H54 (cell line): ENCODE measurements around the gene SCN5A.
A peak's percentile ranks its signal among the peaks of the same experiment; 100 is the strongest.

Experiments
- DNase-seq: peaks from one replicate; pipeline ENCODE4 v3.0.0; 2011; ENCODE audit warnings: low spot score, mixed read lengths; ENCODE audit not compliant: insufficient read length
- FAIRE-seq: peaks from 3 replicates; lab custom pipeline; 2011; peaks lifted over from hg19 to GRCh38; lab: Jason Lieb, UNC
- POLR2A ChIP-seq: IDR thresholded peaks from 2 replicates; pipeline ENCODE4 v1.6.1; 2011; ENCODE audit warnings: low read depth, mild to moderate bottlenecking, low read length

Gene SCN5A

DNA sequence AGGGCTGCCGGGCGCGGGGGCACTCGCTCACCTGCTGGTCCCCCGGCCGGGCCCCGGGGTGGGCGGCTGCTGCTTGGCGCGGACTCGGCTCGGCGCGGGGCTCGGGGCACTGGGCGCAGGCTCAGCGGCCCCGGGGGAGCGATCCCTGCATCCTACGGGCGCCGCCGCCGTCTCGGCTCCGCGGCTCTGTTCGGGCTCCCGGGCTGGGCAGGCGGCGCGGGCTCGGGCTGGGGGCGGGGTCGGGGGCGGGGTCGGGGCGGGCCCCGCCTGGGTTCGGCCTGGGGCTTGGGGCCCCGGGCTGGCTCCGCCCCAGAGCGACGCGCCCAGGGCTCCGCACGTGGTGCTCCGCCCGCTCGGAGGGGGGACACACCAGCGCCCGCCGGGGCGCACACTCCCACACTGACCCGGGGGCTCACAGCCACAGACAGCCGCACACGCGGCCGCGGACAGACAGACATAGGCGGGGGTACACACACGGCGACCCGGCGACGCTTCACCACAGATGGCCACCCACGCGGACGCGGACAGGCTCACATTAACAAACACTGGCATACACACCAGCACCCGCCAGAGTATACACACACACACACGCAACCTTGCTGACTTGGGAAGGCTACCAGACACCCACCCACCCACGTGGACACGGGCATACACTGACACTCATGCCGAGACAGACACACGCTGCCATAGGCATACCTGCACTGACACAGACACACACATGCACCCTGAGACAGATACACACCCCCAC is at the start of gene SCN5A:
SCN5A (minus strand) TSS at position 188 of the 748 bp plus-strand sequence. CDS start 16,380 bp downstream, outside the sequence.
- no peak for FAIRE-seq
- no peak for DNase-seq
- no peak for TF ChIP-seq POLR2A

- DNase-seq, result no peak
- no peak for TF ChIP-seq POLR2A
- no peak for FAIRE-seq
Measured at GRCh38 chr3:38698760-38699159, 49.3 kb upstream of the SCN5A start.

- DNase-seq (no peak), FAIRE-seq (no peak)
- no peak for TF ChIP-seq POLR2A
Measured at GRCh38 chr3:38698061-38698460, 48.6 kb upstream of the SCN5A start.

DNA sequence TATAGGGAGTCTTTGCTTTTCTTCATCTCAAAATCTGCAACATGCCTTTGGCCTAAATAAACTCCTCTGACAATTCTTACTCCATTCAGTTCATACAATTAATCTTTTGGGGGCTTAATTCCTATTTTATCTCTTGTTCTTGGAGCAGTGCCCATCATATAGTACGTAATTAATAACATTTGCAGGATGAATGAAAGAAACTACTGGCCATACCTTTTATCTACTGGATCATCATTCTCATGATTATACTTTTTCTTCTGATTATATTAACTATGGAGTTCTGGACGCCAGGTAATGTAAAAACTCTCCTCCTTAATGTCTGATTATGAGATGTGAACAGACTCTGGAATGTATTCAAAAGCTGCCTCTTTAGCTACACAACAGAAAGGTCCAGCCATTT is 46.5 kb upstream of the SCN5A start:
- FAIRE-seq, result no peak
- DNase-seq, result no peak

DNA sequence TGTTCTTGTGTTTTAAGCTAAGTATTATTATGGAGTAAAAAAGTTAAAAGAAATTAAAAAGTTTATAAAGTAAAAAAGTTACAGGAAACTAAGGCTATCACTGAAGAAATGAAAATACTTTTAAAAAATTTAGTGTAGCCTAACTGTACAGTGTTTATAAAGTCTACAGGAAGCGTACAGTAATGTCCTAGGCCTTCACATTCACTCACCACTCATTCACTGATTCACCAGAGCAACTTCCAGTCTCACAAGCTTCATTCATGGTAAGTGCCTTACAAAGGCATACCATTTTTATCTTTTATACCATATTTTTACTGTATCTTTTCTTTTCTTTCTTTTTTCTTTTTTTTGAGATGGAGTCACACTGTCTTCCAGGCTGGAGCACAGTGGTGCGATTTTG is 40.7 kb upstream of the SCN5A start:
- FAIRE-seq, result no peak
- no peak for TF ChIP-seq POLR2A
- no peak for DNase-seq

More for the DNA sequence above, 46.5 kb upstream of the SCN5A start:
- no peak for TF ChIP-seq POLR2A

DNA sequence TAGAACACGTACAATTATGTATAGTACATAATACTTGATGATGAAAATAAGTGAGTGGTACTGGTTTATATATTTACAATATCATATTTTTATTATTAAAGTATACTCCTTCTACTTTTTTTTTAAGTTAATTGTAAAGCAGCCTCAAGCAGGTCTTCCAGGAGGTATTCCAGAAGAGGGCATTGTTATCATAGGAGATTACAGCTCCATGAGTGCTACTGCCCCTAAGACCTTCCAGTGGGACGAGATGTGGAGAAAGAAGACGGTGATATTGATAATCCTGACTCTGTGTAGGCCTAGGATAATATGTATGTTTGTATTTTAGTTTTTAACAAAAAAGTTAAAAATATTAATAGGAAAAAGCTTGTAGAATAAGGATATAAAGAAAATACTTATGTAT is 40.3 kb upstream of the SCN5A start:
- FAIRE-seq (no peak), DNase-seq (no peak)
- no peak for TF ChIP-seq POLR2A

DNA sequence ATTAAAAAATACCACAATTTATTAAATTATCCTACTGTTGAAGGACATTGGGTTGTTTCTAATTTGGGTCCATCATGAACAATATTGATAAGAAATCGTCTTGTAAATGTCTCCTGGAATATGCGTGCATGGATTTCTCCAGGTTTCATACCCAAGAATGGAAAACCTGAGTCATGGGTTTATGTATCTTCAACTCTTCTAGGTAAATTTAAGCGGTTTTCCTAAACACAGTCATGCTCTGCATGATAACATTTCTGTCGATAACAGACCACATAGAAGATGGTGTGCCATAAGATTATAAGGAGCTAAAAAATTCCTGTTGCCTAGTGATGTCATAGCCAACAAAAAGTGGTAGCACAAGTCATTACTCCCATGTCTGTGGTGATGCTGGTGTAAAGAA is 39.9 kb upstream of the SCN5A start:
- TF ChIP-seq POLR2A, result no peak
- FAIRE-seq, result no peak
- no peak for DNase-seq

GRCh38 chr3:38687321-38687720 is 37.8 kb upstream of the SCN5A start:
- no peak for FAIRE-seq
- no peak for TF ChIP-seq POLR2A
- DNase-seq, result no peak

DNA sequence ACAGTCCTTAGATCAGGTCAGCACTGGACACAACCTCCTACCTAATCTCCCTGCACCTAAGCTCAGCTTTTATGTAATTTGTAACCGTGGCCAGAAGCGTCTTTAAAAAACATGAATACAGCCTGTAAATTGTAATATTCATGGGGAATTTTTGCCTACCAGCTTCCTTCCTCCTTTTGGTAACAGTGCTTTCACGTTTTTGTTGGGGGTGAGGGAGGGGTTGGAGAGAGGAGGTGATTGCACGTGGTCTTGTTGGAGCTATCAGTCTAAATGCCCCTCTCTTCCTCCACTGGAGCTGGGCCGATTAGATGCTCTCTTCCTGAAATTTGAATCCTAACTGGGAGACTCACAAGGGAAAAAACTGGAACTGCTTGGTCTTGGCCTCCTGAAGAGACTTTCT is 35.1 kb upstream of the SCN5A start:
- no peak for TF ChIP-seq POLR2A
- no peak for FAIRE-seq
- no peak for DNase-seq

DNA sequence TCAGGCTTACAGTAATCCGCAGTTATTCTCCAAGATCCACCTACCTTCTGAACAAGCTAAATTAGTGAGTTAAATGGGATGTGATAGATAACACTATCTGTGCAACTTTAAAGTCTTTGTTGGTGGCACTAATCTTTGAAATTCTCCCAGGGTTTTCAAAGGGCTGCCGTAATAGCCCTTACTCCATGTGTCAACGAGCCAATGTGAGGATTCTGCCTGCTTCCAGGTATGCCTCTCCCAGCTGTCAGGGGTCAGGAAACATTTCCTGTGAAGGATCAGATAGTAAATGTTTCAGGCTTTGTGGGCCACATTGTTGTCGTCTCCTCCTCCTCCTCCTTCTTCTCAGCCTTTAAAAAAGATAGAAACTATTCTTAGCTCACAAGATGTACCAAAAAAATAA is 20.2 kb upstream of the SCN5A start:
- FAIRE-seq (no peak), DNase-seq (no peak)
- TF ChIP-seq POLR2A, result no peak

DNA sequence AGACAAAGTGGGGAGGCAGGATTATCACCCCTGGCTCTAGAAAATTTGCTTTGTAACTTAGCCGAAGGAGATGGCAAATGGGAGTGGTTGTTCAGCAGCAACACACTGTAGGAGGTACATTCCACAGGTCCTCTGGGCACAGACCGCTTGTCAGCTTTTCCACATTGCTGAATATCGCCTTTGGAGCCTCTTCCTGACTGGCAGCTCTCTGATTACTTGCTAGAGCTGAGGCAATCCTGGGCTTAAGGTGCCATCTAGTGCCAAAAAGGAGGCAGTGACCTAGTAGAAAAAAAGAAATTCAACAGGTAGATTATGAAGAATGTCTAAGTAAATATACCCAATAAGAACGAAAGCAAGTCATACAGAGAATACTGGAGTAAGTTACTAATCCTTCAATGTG is 13.1 kb upstream of the SCN5A start:
- FAIRE-seq (peak; percentile 72), DNase-seq (no peak)
- TF ChIP-seq POLR2A, result no peak

- no peak for TF ChIP-seq POLR2A
- no peak for FAIRE-seq
- DNase-seq, result no peak
Measured at GRCh38 chr3:38658841-38659240, 9.4 kb upstream of the SCN5A start.

GRCh38 chr3:38657369-38657768 is 7.9 kb upstream of the SCN5A start:
- no peak for TF ChIP-seq POLR2A
- FAIRE-seq, result no peak
- DNase-seq, result no peak

- DNase-seq (no peak), FAIRE-seq (no peak)
- no peak for TF ChIP-seq POLR2A
Measured at GRCh38 chr3:38655708-38656300, 6.3 kb upstream of the SCN5A start.

DNA sequence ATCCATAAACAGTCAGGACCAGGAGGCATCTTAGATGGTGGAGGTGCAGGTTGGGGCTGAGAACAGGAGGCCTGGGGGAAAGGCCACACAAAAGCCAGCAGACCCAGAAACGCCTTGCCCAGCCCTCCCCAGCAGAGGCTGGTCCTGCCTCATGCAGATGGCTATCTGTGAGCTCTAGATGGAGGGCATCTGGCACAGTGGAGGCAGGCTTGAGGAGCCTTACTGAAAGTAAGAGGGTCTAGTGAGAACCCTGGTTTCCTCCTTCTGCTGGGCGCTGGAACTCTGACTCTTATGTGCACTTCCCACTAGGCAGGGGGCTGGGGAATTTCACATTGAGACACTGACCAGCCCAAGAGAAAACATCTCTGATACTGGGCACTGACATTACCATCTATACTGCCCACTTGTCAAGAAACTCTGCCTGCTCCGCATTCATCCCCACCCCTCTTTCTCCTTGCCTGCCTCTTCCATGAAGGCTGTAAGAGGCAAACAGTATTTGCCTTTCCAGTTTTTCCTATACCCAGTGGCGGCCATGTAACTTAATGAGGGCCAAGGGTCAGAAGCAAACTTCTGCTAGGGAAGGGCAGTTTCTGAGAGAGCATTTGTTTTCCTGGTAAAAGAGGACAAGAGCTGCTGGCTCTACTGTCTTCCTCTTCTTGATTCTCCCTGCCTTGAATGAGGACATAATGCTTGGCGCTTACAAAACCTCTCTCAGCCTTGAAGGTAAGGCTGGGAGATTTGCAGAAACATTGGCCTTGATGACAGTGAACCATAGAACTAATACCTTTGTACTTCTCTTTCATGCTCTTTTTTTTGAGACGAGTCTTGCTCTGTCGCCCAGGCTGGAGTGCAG is 4.4 kb upstream of the SCN5A start:
- FAIRE-seq (no peak), DNase-seq (no peak)
- TF ChIP-seq POLR2A, result no peak
